HG02870 (cell line): ENCODE data around the gene CNIH3.

Experiments
- ATAC-seq: cut with Tn5 transposase; IDR thresholded peaks from one replicate; pipeline ENCODE4 v1.9.1; 2021; ENCODE audit warnings: mild to moderate bottlenecking, moderate library complexity; ENCODE audit not compliant: unreplicated experiment

The CNIH3 gene

DNA sequence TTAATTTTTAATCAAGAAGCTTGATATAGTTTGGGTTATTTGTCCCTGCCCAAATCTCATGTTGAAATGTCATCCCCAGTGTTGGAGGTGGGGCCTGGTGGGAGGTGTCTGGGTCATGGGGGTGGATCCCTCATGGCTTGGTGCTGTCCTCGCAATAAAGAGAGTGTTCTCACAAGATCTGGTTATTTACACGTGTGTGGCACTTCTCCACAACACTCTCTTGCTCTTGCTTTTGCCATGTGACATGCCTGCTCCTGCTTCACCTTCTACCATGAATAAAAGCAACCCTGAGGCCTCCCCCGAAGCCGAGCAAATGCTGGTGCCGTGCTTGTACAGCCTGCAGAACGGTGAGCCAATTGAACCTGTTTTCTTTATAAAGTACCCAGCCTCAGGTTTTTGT is 2.6 kb upstream of the CNIH3 start:
- no peak for ATAC-seq

DNA sequence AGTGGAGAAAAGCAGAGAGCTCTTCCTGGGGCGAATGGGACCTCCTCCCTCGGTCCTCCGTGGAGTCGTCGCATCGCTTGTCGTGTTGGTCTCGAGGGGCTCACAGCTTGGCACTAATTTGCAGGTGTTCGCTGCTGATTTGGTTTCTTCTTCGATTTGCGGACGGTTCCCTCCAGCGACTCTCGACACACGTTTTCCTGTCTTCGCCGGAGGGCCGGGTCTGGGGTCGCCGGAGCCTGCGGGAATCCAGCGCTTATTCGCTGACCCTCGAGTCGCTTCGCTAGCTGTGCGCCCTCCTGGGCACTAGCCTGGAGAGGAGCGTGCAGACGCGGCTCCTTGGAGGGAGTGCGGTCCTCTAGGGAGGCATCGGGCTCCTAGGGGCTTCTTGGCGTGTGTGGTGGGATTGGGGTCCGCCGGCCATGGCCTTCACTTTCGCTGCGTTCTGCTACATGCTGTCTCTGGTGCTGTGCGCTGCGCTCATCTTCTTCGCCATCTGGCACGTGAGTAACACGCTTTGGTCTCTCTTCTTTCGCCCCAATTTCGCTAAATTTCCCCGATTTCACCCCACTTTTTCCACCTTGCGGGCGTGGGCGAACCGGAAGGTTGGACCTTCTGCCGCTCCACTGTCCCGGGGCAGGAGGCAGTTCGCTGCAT is 766 bp downstream of the CNIH3 start:
- no peak for ATAC-seq

DNA sequence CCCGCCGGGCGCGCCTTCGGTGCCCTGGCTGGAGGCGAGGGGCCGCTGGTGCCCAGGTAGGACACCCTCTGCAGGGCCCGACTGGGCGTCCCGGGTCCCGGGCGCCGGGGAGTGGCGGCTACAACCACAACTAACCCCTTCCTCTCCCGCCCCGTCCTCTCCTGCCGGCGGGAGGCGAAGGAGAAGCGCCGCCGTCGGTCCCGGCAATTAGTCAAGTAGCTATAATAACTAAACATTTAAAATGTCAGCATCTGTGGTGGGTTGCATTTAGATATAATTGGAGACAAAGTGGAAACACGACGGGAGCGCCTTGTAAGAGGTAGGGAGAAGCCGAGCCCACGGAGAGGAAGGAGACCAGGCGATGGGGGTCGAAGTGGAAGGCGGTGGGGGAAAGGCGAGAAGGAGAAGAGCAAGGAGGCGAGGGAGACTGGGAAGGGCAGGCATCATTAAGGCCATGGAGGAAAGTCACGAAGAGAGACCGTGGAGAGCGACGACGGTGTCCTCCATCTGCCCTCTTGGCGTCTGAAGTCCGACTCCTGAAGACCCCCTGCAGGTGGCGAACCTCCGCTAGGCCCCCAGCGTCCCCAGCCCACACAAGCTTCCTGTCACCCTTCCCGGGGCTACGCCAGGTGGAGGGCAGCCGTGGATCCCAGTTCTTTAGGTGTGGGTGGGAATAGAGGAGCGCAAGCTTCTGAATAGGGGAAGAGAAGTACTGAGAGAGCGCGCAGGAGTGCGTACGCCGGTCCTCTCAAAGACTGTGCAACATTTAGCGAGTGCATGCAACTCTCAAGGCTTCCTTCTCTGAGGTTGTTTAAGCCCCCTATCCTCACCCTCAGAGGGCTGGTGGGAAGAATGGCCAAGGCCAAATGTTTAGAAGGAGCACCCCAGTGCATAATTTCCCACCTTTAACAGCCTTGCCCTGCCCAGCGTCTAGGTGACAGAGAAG is 1.6 kb downstream of the CNIH3 start:
- no peak for ATAC-seq

DNA sequence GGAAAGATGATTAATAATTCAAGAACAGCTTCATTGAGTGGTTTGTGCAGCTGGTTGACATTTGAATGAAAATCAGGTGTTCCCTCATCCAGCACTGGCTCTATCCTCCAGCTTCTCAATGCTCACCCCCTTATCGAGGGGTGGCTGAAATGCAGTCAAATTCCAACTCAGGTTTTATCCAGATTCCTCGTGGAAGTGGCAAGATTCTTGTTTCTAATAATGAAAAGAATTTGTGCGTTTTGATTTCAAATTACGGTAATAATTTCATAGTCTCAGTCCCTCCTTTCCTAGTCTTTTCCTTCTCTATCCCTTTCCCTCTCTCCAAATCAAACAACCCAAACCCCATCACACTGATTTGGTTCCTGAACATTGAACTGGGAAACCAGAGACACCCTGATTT is 3.1 kb downstream of the CNIH3 start:
- no peak for ATAC-seq

DNA sequence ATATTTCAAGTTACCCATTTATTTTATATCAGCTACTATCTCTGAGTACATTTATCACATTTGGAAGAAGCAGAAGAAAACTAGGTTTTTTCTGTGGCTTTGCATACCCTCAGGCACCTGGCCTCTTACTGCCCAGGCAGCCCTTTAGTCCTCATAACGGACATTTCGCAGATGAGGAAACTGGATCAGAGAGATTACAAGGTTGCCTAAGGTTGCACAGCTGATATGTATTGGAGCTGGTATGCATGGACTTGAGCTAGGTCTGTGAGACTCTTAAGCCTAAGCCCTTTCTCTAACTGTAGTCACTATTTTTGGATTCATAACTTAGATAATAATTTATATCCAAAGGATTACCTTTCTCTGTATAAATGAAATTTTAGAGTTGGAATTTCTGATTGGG is 4.0 kb downstream of the CNIH3 start:
- no peak for ATAC-seq

DNA sequence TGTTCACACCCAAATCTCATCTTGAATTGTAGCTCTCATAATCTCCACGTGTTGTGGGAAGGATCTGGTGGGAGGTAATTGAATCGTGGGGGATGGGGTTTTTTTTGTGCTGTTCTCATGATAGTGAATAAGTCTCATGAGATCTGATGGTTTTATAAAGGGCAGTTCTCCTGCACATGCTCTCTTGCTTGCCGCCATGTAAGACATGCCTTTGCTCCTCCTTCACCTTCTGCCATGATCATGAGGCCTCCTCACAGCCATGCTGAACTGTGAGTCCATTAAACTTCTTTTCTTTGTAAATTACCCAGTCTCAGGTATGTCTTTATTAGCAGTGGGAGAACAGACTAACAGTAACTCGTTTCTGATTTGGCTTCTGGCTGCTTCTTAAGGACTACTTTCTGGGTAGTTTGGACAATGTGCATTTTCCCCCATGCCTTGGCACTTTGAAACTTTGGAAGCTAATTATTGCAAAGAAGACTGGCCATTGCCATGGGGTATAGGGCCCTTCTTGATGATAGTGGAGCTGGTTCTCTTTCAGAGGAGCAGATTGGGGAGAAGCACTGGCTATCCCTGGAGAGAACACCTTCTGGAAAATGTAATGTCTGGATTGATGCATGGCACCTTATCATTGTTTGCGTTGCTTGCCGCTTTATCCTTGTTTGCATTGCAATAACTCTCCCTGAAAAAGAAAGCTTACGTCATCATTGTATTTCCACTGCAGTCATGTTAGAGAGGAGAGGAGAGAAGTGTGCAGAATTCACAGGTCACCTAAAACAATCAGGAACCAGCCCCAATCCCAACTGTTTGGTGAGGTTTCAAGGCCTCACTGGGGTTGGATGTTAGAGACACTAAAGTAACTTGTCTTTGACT is 5.9 kb downstream of the CNIH3 start:
- no peak for ATAC-seq

DNA sequence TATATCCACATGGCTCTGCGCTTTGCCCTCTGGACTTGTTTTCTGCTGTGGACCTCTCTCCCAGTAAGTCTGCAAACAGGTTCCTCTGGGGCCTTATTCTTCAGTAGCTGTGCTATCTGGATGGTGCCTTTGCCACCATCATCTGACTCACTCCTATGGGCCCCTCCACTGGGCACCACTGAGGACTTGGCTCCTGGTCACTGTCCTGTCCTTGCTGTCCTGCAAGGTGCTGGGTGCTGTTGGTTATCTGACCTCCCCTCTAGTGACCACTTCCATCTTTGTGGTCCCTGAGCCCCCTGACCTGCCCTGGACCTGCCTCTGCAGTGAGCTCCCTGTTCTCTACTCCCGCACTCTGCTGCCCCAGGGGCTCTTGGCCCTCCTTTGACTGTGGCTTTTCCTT is 6.7 kb downstream of the CNIH3 start:
- no peak for ATAC-seq

DNA sequence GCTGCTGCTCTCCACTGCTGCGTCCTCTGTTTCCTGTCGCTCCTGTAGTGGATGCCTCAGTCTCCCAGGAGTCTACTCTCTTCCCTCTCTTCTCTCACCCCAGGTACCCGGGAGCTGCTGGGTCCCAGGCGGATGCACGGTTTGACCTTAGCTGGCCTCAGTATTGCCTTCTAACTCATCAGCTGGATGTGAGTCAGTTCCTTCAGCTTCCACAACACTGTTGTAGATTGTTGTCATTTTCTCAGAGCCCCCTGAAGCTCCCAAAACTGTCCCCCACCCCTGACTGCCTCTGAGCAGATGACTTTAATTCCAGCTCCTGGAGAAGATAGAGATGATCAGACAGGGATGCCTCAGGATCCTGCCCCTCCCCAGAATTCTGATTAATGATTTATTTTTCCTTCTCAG is 7.2 kb downstream of the CNIH3 start:
- no peak for ATAC-seq

DNA sequence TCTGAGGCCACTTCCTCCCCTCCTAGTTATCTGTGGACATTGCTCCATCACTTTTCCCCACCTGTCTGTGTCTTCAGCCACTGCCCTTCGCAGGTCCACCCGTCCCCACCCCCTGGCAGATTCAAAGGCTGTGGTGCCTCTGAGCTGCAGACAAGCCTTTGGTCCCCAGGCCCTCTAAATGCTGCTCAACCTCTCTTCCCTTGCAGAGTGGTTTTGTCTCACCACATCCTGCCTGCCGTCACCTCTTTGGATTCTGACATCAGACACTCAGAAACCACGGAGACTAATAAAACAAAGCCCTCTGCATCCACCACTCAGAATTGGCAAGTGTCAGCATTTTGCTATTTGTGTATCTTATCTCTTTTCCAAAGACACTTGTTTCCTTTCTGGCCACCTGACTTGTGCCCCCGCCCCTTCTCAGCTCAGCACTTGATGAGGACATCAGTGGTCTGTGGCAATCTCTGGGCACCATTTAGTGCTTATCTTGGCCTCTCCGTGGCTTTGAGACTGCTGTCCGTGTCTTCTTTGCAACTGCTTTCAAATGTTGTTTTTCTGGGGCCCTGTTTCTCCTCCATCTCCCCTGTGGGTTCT is 7.7 kb downstream of the CNIH3 start:
- ATAC-seq: peak; percentile 85

DNA sequence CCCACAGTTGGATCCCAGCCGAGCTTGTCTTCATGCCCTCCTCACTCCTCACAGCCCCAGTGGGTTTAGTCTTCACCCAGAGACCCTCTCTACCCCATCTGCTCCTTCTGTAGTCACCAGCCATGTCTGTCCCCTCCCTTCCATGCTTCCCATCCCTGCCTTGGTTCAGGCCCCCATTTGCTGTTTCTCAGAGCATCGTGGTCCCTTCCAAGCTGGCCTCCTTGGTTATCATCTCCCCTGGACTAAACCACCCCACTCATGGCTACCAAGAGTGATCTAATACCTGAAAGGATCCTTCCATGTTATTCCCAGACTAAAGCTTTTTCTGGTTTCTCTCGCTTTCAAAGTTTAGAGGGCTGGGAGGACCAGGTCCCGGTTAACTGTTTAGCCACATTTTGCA is 8.3 kb downstream of the CNIH3 start:
- no peak for ATAC-seq

DNA sequence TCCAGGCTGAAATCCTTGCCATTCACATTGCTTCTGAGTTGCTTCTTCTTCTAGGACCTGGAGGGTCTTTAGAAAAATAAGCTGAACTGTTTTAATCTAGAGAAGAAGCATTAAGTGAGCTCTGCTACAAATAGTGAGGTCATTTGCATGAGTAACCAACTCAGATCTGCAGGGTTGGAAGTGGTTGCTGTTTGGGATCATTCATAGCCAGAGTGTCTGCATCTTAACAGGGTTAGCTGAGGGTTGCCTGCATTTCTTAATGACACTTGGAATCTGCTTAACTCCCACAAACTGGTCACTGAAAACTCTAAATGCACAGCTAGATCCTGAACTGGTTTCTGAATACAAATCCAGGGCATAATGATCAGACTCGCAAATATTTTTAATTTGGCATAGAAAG is 9.9 kb downstream of the CNIH3 start:
- no peak for ATAC-seq

DNA sequence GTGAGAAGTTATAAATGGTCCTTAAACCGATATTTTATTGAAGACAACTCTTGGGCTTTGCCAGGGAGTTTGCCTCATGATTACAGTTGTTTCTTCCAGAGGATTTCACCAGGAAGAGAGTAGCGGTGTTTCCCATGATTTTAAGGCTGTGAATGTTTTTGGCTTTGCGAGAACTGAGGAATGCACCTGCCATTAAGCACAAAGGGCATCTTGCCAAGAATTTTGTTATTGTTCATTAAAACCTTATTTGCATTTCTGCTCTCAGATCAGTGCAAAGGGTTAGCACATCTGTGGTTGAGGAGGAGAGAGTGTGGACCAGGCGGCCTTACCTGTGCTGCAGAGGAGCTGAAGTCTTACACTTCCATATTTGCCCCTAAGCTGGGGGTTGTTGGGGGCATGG is 13.8 kb downstream of the CNIH3 start:
- no peak for ATAC-seq

DNA sequence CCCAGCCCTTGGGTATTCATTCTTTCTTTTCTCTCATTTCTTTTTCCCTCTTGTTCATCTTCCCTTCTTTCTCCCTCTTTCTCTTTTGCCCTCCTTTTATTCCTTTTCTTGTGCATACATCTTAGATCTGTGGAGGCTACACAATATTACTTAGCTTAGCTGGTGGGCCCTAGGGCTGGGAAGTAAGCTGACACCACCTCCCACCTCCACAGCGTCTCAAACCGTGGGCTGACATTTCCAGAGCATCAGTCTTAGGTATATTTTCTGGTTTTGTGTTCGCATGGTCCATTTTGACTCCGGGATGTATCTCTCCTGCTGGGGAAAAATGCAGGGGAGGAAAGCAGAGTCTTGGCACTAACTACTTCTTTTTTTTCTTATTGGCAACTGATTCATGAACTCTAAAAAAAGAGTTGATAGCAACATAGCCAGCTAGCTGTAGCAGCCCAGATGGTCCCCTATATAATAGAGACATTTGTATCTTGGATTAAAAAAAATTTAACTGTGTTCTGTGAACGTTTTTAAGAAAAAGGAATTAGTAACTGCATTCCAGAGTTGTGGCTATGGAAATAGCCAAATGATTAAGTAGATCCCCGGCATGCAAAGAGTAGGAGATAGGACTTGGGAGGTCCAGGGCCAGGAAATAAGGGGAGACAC is 15.5 kb downstream of the CNIH3 start:
- no peak for ATAC-seq

DNA sequence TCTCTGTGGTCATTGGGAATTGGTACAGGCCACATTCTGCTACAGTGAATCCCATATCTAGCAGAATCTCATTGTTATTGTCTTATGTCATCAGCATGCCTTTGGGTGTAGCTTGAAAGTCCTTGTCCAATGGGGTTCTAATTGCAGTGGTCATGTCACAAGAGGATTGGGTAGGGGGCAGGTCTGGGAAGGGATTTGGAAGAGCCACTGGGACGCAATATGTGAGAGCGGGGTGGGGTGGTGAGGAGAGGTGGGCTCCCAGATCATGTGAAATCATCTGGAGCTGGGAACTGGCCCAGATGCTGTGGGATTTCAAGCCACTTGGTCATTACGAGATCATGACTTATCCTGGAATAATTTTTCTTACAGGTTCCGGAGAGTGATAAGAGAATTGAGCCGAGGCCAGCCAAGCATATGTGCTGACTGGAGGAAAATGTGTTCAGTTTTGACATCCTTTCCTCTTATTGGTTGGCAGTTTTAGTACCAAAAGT is 16.3 kb downstream of the CNIH3 start:
- no peak for ATAC-seq

DNA sequence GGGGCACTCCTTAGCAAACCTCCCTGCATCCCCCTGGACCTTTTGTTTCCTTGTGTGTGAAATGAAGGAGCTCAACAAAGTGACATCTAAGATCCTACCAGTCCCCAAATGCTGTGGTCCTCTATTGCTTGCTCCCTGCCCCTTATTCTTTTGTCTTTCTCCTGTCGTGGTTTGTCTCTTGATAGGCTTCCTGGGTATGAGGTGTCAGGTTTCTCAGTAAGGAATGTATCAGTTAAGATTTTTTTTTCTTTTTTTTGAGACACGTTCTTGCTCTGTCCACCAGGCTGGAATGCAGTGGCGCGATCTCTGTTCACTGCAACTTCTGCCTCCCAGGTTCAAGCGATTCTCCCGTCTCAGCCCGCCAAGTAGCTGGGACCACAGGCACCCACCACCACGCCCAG is 16.8 kb downstream of the CNIH3 start:
- no peak for ATAC-seq

DNA sequence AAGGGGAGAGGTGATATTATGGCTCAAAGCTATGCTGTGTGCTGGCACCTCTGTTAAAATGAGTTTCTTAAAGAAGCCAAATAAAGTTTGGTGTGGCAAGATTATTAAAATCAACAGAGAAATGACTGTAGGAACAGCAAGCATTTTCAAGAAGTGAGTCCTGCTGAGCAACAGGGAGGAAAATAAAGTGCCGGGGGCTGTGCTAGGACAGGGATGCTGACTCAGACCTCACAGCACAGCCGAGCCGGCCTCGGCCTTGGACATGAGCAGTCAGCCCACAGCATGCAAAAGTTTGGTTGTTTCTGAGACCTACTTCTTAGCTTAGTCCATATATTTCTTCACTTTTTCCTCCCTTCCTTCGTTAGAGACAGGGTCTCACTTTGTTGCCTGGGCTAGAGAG is 19.2 kb downstream of the CNIH3 start:
- ATAC-seq: no peak

DNA sequence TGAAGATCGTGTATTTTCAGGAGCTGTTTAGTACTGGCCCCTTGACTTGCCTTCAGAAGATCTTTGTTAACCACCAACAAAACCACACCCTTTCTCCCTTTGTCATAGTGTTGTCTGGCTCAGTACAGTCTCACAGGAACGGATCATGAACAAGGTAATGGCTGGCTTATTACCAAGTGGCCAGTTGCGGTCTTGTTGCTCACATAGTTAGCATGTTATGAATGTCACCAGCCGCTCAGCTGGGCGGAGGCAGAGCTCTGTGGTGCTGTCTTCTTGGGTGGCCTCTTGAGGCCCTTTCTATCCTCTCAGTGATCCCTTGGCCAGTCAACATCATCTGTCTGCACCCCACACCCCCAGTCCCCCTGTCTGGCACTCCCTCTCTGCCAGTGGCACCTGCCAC is 21.4 kb downstream of the CNIH3 start:
- ATAC-seq: no peak

DNA sequence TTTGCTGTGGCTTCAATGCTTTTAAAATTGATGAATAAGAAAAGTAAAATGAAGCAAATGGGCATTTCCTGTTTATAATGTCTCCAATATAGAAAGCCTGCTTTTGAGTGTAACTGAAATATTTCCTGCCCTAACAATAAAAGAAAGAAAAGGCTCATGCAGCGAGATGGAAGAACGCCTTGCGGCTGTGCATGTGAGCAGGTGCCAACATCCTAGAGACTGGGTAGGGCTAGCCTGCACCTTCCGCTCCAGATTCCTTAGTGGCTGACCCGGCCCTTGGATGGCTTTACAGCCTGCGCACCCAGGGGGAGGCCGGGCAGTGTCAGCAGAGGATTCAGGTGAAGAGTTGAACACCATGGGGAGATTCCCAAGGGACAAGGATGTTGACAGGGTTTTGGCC is 21.8 kb downstream of the CNIH3 start:
- no peak for ATAC-seq

DNA sequence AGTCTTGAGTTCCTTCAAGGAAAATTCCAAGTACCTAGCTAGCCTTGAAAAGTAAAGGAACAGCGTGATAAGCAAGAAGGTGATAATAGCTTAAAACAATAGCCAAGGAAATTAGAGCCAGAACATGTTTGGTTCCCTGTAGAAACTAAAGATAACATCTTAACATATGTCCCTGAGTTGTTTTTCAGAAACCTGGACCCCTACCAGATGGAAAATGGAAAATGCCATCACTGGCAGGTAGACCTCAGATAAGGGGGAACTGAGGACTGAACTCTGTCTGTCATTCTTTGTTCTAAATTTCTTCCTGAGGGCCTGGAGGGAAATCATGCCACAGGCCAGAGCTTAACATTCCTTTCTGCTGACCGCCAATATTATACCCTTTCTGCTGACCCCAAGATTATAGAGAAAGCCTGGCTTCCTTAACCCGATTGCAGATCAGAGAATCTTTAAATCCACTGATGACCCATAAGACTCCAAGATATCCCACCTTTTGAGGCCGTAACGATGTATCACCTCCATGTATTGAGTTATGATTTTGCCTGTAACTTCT is 23.4 kb downstream of the CNIH3 start:
- no peak for ATAC-seq

DNA sequence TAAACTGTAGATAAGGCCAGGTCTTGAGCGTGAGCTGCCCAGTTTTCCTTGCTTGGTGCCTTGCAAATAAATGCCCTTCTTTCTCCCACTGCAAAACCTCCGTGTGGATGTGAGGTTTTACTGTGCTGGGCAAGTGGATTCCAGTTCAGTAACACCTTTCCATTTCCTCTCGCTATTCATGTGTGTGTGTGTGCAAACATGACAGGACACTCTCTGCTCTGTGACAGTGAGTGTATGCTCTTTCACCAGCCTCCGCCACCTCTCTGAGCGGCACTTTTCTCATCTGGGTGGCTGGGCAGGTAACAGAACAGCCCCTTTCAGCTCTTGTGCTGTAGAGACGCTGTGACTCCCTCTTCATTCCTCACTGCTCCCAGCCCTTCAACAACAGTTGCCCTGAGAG is 23.9 kb downstream of the CNIH3 start:
- ATAC-seq: no peak
